Fibroblast of the conjunctiva (primary cell): ENCODE measurements around the gene ZNF684.
"Not testable (repeated sequence)": the region's sequence is repeated elsewhere in the genome, so short reads cannot be mapped to it uniquely, and the experiment has no call there.

ENCODE experiments used
- DNase-seq: peaks from one replicate; pipeline ENCODE4 v3.0.0-alpha.2; 2010; ENCODE audit warnings: low read depth

Gene ZNF684

GRCh38 chr1:40531381-40532061, at the start of gene ZNF684:
Gene ZNF684 (plus strand): TSS chr1:40531637. CDS start chr1:40533167, 1,530 bp downstream.
- DNase-seq, result peak; percentile 85

- DNase-seq, result no peak
Measured at GRCh38 chr1:40495315-40495903, 36.0 kb upstream of the ZNF684 start.

GRCh38 chr1:40502651-40503050, 28.8 kb upstream of the ZNF684 start:
- DNase-seq, result not testable (repeated sequence)

GRCh38 chr1:40507973-40508372, 23.5 kb upstream of the ZNF684 start:
- DNase-seq, result no peak

GRCh38 chr1:40508375-40509341, 22.8 kb upstream of the ZNF684 start, which contains the start of gene EXO5:
Gene EXO5 (plus strand): TSS chr1:40508767. CDS start chr1:40514545, 5,778 bp downstream.
- DNase-seq, result peak; percentile 40

GRCh38 chr1:40519517-40519916, 11.9 kb upstream of the ZNF684 start:
- no peak for DNase-seq

- DNase-seq, result no peak
Measured at GRCh38 chr1:40530735-40531380, 579 bp upstream of the ZNF684 start.

GRCh38 chr1:40532062-40532389, 589 bp downstream of the ZNF684 start:
- DNase-seq, result no peak

- peak; percentile 21 for DNase-seq
Measured at GRCh38 chr1:40532844-40533424, 1.5 kb downstream of the ZNF684 start.

GRCh38 chr1:40534589-40534988, 3.2 kb downstream of the ZNF684 start:
- DNase-seq, result no peak

- DNase-seq, result no peak
Measured at GRCh38 chr1:40535732-40536131, 4.3 kb downstream of the ZNF684 start.

- DNase-seq, result no peak
Measured at GRCh38 chr1:40539338-40539737, 7.9 kb downstream of the ZNF684 start.

- DNase-seq, result no peak
Measured at GRCh38 chr1:40546957-40547356, 15.5 kb downstream of the ZNF684 start.

GRCh38 chr1:40553017-40553416, 21.6 kb downstream of the ZNF684 start:
- DNase-seq, result no peak

GRCh38 chr1:40554807-40555206, 23.4 kb downstream of the ZNF684 start:
- not testable (repeated sequence) for DNase-seq

GRCh38 chr1:40556121-40556520, 24.7 kb downstream of the ZNF684 start:
- DNase-seq, result no peak

- not testable (repeated sequence) for DNase-seq
Measured at GRCh38 chr1:40558241-40558640, 26.8 kb downstream of the ZNF684 start.

GRCh38 chr1:40562185-40562584, 30.7 kb downstream of the ZNF684 start:
- DNase-seq, result no peak

GRCh38 chr1:40563266-40563665, 31.8 kb downstream of the ZNF684 start:
- DNase-seq, result no peak

- DNase-seq, result no peak
Measured at GRCh38 chr1:40564506-40564905, 33.1 kb downstream of the ZNF684 start.

GRCh38 chr1:40564913-40565312, 33.5 kb downstream of the ZNF684 start:
- no peak for DNase-seq

- DNase-seq, result no peak
Measured at GRCh38 chr1:40567825-40568224, 36.4 kb downstream of the ZNF684 start.
